ENCODE measurements around the gene NLGN1. TPM values are rescaled to one million over a fixed set of nuclear protein-coding genes. Genes with fewer than 3 reads are reported as not detected.

NLGN1 gene
- total and polyA plus RNA-seq, 5 donors from 2014 or later: not detected

DNA sequence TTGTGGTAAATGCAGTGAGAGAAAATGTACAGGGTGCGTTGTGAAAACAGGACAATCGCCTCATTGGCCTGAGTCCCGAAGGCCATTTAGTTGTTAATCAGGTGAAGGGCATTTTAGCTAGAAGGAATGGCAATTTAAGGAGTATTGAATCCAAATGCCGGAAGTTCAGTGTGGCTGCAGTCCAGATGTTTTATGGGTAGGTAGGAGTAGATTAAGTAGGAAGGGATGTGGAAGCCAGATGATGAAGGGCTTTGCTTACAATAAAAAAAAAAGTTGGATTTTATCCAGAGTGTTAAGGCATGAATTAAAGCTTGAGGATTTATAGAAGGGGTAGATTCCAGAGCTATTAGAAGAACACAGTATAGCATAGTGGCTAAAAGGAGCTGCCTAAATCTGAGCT, 572.7 kb downstream of the NLGN1 start:
- Mint-ChIP-seq H3K4me3 (no peak overlapping the region), H3K4me1 (no peaks in the 10 kb centered on the region), H3K27me3 (no peaks in the 10 kb centered on the region), H3K36me3 (no peaks in the 10 kb centered on the region), H3K27ac (no peak overlapping the region), H3K9me3 (peaks cover 2 to 8% (median 3%) of the 10 kb centered on the region in 7 donors)
- no peaks in the 10 kb centered on the region for H3K4me1 ChIP-seq (ENCODE audit: control insufficient read depth, insufficient read depth, low read length, poor library complexity, severe bottlenecking)
- H3K36me3 ChIP-seq (ENCODE audit: control insufficient read depth, insufficient read depth, low read length): no peaks in the 10 kb centered on the region
- H3K27me3 ChIP-seq (ENCODE audit: control insufficient read depth, insufficient read depth, low read length): no peaks in the 10 kb centered on the region
- no peaks in the 10 kb centered on the region for H3K9me3 ChIP-seq (ENCODE audit: control insufficient read depth in 2 of 2, low read length in 2 of 2)
- DNase-seq: no peak
- no peak overlapping the region for H3K27ac ChIP-seq (ENCODE audit: insufficient read depth, low read length, poor library complexity, severe bottlenecking)
- no peak for ATAC-seq (ENCODE audit: low read depth in 2 of 2)
- no peak overlapping the region for H3K4me3 ChIP-seq (ENCODE audit: low read depth, low read length)

DNA sequence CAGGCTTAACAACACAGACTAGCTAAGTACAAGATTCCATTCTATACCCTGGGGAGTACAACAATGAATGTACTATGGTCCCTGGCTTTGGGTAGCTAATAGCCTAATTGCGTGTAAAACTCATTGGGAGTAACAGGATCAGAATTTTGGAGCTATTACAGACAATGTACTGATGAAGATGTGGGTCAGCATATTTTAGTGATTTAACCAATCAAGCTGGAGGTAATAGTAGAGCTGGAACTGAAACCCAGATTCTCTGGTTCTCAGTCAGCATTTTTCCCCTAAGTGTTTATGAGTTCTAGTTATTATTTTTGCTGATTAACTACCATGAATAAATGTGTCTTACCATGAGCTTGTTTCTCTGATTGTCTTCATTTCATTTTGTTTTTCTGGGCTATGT, 578.7 kb downstream of the NLGN1 start:
- H3K9me3 Mint-ChIP-seq: peaks cover 0 to 9% (median 3%) of the 10 kb centered on the region in 7 donors
- H3K27me3 Mint-ChIP-seq: no peaks in the 10 kb centered on the region
- Histone ChIP-seq H3K27me3 (ENCODE audit: control insufficient read depth, insufficient read depth, low read length) (no peaks in the 10 kb centered on the region), H3K36me3 (ENCODE audit: control insufficient read depth, insufficient read depth, low read length) (no peaks in the 10 kb centered on the region), H3K27ac (ENCODE audit: insufficient read depth, low read length, poor library complexity, severe bottlenecking) (no peak overlapping the region), H3K4me1 (ENCODE audit: control insufficient read depth, insufficient read depth, low read length, poor library complexity, severe bottlenecking) (no peaks in the 10 kb centered on the region), H3K9me3 (ENCODE audit: control insufficient read depth in 2 of 2, low read length in 2 of 2) (no peaks in the 10 kb centered on the region), H3K4me3 (ENCODE audit: low read depth, low read length) (no peak overlapping the region)
- H3K4me3 Mint-ChIP-seq: no peak overlapping the region
- no peaks in the 10 kb centered on the region for H3K4me1 Mint-ChIP-seq
- DNase-seq (no peak), ATAC-seq (ENCODE audit: low read depth in 2 of 2) (no peak)
- H3K27ac Mint-ChIP-seq: no peak overlapping the region
- H3K36me3 Mint-ChIP-seq: no peaks in the 10 kb centered on the region

DNA sequence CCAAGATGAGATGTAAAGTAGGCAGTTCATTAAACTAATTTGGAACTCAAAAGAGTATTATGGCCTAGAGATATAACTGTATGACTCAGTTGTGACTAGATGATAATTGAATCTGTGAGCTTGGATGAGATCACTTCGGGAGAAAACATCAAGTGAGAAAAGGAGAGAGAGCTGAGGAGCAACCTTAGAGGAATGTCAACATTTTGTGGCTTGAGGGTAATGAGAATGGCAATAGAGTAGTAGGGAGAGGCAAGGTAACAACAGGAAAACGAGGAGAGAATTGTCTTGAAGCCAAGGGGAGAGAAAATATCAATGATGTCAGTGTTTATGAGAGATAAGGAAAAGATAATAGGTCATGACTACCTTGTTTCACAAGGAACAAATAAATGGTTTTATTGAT, 580.2 kb downstream of the NLGN1 start:
- DNase-seq (no peak), ATAC-seq (ENCODE audit: low read depth in 2 of 2) (no peak)
- H3K4me3 ChIP-seq (ENCODE audit: low read depth, low read length): no peak overlapping the region
- H3K36me3 ChIP-seq (ENCODE audit: control insufficient read depth, insufficient read depth, low read length): no peaks in the 10 kb centered on the region
- no peaks in the 10 kb centered on the region for H3K4me1 ChIP-seq (ENCODE audit: control insufficient read depth, insufficient read depth, low read length, poor library complexity, severe bottlenecking)
- H3K27ac ChIP-seq (ENCODE audit: insufficient read depth, low read length, poor library complexity, severe bottlenecking): no peak overlapping the region
- H3K9me3 ChIP-seq (ENCODE audit: control insufficient read depth in 2 of 2, low read length in 2 of 2): no peaks in the 10 kb centered on the region
- H3K36me3 Mint-ChIP-seq: no peaks in the 10 kb centered on the region
- no peak overlapping the region for H3K4me3 Mint-ChIP-seq
- no peaks in the 10 kb centered on the region for H3K27me3 ChIP-seq (ENCODE audit: control insufficient read depth, insufficient read depth, low read length)
- H3K9me3 Mint-ChIP-seq: peaks cover 0 to 9% (median 2%) of the 10 kb centered on the region in 7 donors
- H3K27me3 Mint-ChIP-seq: no peaks in the 10 kb centered on the region
- no peaks in the 10 kb centered on the region for H3K4me1 Mint-ChIP-seq
- no peak overlapping the region for H3K27ac Mint-ChIP-seq

DNA sequence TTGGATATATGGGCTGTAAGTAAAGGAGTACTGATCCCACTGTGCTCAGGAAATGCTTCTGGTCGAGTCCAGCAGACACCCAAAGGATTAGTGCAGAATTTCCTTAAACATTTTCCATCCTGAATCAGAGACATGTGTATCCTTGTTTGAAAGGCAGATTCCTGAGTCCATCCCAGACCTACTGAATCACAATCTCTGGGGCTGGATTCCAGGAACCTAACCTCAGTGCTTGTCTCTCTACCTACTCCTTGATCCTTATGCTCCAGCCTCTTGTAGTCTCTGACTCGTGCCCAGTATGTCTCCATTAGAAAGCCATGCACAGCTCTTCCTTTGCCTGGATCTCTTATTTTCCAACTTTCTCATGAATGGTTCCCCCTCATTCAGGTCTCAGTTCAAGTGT, 585.8 kb downstream of the NLGN1 start:
- DNase-seq (no peak), ATAC-seq (ENCODE audit: low read depth in 2 of 2) (no peak)
- Histone ChIP-seq H3K4me1 (ENCODE audit: control insufficient read depth, insufficient read depth, low read length, poor library complexity, severe bottlenecking) (no peaks in the 10 kb centered on the region), H3K27ac (ENCODE audit: insufficient read depth, low read length, poor library complexity, severe bottlenecking) (no peak overlapping the region), H3K36me3 (ENCODE audit: control insufficient read depth, insufficient read depth, low read length) (no peaks in the 10 kb centered on the region), H3K27me3 (ENCODE audit: control insufficient read depth, insufficient read depth, low read length) (no peaks in the 10 kb centered on the region), H3K4me3 (ENCODE audit: low read depth, low read length) (no peak overlapping the region), H3K9me3 (ENCODE audit: control insufficient read depth in 2 of 2, low read length in 2 of 2) (no peaks in the 10 kb centered on the region)
- Mint-ChIP-seq H3K27me3 (no peaks in the 10 kb centered on the region), H3K4me3 (no peak overlapping the region), H3K27ac (no peak overlapping the region), H3K36me3 (no peaks in the 10 kb centered on the region), H3K4me1 (no peaks in the 10 kb centered on the region), H3K9me3 (peaks cover 0 to 10% (median 4%) of the 10 kb centered on the region in 7 donors)

DNA sequence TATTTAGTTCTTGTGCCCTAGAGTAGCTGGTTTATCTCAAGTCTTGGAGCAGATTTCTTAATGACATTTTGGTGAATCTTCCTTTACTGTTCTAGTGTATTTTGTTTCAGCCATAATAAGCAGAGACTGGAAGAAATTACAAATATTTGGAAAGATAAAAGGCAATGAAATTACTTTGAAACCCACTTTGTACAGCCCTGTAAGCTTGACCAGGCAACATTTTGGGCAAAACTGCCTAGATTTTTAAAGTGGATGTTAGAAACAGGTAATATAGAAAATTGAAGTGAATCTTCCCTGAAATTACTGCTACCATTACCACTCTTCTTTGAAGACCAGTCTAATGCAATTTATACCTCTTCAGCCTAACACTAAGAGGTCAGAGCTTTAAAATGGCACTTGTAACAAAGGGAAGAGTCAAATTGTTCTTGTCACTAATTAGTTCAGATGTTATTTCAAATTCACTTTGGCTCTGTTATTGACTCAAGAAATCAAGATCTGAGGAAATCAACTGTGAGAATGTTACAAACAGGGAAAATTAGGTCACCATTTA, 589.4 kb downstream of the NLGN1 start:
- Histone ChIP-seq H3K27ac (ENCODE audit: insufficient read depth, low read length, poor library complexity, severe bottlenecking) (no peak overlapping the region), H3K27me3 (ENCODE audit: control insufficient read depth, insufficient read depth, low read length) (no peaks in the 10 kb centered on the region)
- no peak overlapping the region for H3K4me3 Mint-ChIP-seq

DNA sequence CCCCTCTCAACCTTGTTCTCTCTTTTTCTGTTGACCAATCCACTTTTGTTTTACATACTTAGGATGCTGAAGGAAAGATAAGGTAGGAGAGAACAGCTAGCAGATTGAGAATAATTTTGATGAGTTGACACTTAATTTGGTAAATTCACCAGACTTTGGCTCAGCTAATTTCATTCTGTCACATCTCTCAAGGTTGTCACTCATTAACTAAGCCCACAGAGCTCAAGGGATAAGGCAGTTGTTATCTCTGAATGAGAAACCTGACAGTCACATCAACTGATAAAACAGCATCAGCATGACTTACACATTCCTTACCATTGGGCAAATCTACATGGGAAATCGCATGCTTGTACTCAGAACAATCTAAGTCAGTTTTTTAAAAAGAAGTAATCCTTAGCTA, 591.4 kb downstream of the NLGN1 start:
- no peak overlapping the region for H3K4me3 ChIP-seq (ENCODE audit: low read depth, low read length)
- no peaks in the 10 kb centered on the region for H3K4me1 Mint-ChIP-seq
- no peak overlapping the region for H3K4me3 Mint-ChIP-seq
- H3K36me3 ChIP-seq (ENCODE audit: control insufficient read depth, insufficient read depth, low read length): no peaks in the 10 kb centered on the region
- ATAC-seq (ENCODE audit: low read depth in 2 of 2): no peak
- H3K9me3 ChIP-seq (ENCODE audit: control insufficient read depth in 2 of 2, low read length in 2 of 2): peaks cover 0 to 2% of the 10 kb centered on the region in 2 experiments
- no peaks in the 10 kb centered on the region for H3K27me3 ChIP-seq (ENCODE audit: control insufficient read depth, insufficient read depth, low read length)
- no peaks in the 10 kb centered on the region for H3K36me3 Mint-ChIP-seq
- no peak overlapping the region for H3K27ac ChIP-seq (ENCODE audit: insufficient read depth, low read length, poor library complexity, severe bottlenecking)
- H3K4me1 ChIP-seq (ENCODE audit: control insufficient read depth, insufficient read depth, low read length, poor library complexity, severe bottlenecking): no peaks in the 10 kb centered on the region
- H3K27ac Mint-ChIP-seq: no peak overlapping the region
- H3K27me3 Mint-ChIP-seq: no peaks in the 10 kb centered on the region
- DNase-seq: no peak
- peaks cover 0 to 12% (median 9%) of the 10 kb centered on the region in 7 donors for H3K9me3 Mint-ChIP-seq

More for the DNA sequence above, 589.4 kb downstream of the NLGN1 start:
- Histone ChIP-seq H3K36me3 (ENCODE audit: control insufficient read depth, insufficient read depth, low read length) (no peaks in the 10 kb centered on the region), H3K4me3 (ENCODE audit: low read depth, low read length) (no peak overlapping the region), H3K4me1 (ENCODE audit: control insufficient read depth, insufficient read depth, low read length, poor library complexity, severe bottlenecking) (no peaks in the 10 kb centered on the region), H3K9me3 (ENCODE audit: control insufficient read depth in 2 of 2, low read length in 2 of 2) (peaks cover 0 to 2% of the 10 kb centered on the region in 2 experiments)
- ATAC-seq (ENCODE audit: low read depth in 2 of 2): no peak
- H3K9me3 Mint-ChIP-seq: peaks cover 1 to 12% (median 7%) of the 10 kb centered on the region in 7 donors
- H3K27me3 Mint-ChIP-seq: no peaks in the 10 kb centered on the region
- no peak for DNase-seq
- H3K36me3 Mint-ChIP-seq: no peaks in the 10 kb centered on the region
- H3K4me1 Mint-ChIP-seq: no peaks in the 10 kb centered on the region
- no peak overlapping the region for H3K27ac Mint-ChIP-seq

DNA sequence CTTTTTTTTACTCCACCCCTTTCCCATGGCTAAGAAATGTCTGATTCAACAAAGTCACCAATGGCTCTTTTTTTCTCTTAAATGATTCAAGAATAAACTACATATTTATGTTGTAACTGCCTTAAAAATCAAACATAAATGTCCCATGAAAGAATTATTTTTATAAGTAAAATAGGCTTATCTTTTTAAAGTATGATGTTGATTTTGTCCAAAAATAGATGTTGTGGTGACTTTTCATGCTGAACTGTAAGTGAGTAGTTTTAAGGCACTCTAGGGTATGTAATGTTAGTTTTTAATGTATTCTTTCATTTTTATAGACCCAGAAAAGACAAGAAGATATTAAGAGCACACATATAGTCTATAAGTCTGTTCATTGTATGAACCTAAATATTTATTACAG, 594.9 kb downstream of the NLGN1 start:
- no peak for ATAC-seq (ENCODE audit: low read depth in 2 of 2)
- Mint-ChIP-seq H3K27ac (no peak overlapping the region), H3K27me3 (no peaks in the 10 kb centered on the region), H3K4me3 (no peak overlapping the region), H3K4me1 (no peaks in the 10 kb centered on the region), H3K9me3 (peaks cover 0 to 12% (median 3%) of the 10 kb centered on the region in 7 donors), H3K36me3 (no peaks in the 10 kb centered on the region)
- Histone ChIP-seq H3K4me3 (ENCODE audit: low read depth, low read length) (no peak overlapping the region), H3K27ac (ENCODE audit: insufficient read depth, low read length, poor library complexity, severe bottlenecking) (no peak overlapping the region), H3K9me3 (ENCODE audit: control insufficient read depth in 2 of 2, low read length in 2 of 2) (peaks cover 0 to 2% of the 10 kb centered on the region in 2 experiments), H3K4me1 (ENCODE audit: control insufficient read depth, insufficient read depth, low read length, poor library complexity, severe bottlenecking) (no peaks in the 10 kb centered on the region), H3K27me3 (ENCODE audit: control insufficient read depth, insufficient read depth, low read length) (no peaks in the 10 kb centered on the region), H3K36me3 (ENCODE audit: control insufficient read depth, insufficient read depth, low read length) (no peaks in the 10 kb centered on the region)
- no peak for DNase-seq

DNA sequence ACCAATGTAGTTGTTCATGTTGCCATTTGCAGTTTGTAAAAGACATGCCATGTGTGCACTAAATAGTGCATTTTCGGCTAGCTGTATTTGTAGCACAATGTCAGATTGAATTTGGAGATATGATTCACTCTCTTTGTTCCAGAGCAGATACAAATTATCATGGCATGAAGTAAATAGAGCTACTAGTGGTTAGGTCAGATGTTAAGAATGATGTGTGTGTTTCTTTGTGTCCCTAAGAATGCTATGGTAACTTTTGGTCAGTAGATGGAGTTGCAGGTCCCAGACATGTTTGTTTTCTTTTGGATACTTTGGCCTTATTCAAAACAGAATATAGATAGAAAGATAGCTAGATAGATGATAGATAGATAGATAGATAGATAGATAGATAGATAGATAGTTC, 595.8 kb downstream of the NLGN1 start:
- no peaks in the 10 kb centered on the region for H3K27me3 Mint-ChIP-seq
- no peak overlapping the region for H3K4me3 Mint-ChIP-seq
- H3K36me3 Mint-ChIP-seq: no peaks in the 10 kb centered on the region
- Histone ChIP-seq H3K4me3 (ENCODE audit: low read depth, low read length) (no peak overlapping the region), H3K27ac (ENCODE audit: insufficient read depth, low read length, poor library complexity, severe bottlenecking) (no peak overlapping the region), H3K9me3 (ENCODE audit: control insufficient read depth in 2 of 2, low read length in 2 of 2) (peaks cover 0 to 2% of the 10 kb centered on the region in 2 experiments), H3K36me3 (ENCODE audit: control insufficient read depth, insufficient read depth, low read length) (no peaks in the 10 kb centered on the region), H3K27me3 (ENCODE audit: control insufficient read depth, insufficient read depth, low read length) (no peaks in the 10 kb centered on the region), H3K4me1 (ENCODE audit: control insufficient read depth, insufficient read depth, low read length, poor library complexity, severe bottlenecking) (no peaks in the 10 kb centered on the region)
- ATAC-seq (ENCODE audit: low read depth in 2 of 2): no peak
- no peak for DNase-seq
- peaks cover 0 to 12% (median 3%) of the 10 kb centered on the region in 7 donors for H3K9me3 Mint-ChIP-seq
- H3K27ac Mint-ChIP-seq: no peak overlapping the region
- no peaks in the 10 kb centered on the region for H3K4me1 Mint-ChIP-seq

All from CD4-positive, CD25-positive, alpha-beta regulatory T cell (primary cell).